ENCODE results near the gene NOTO. TPM values are rescaled to one million over a fixed set of nuclear protein-coding genes. Genes with fewer than 3 reads are reported as not detected.

The NOTO gene
- total RNA-seq, 4 donors from 2014 or later = not detected

DNA sequence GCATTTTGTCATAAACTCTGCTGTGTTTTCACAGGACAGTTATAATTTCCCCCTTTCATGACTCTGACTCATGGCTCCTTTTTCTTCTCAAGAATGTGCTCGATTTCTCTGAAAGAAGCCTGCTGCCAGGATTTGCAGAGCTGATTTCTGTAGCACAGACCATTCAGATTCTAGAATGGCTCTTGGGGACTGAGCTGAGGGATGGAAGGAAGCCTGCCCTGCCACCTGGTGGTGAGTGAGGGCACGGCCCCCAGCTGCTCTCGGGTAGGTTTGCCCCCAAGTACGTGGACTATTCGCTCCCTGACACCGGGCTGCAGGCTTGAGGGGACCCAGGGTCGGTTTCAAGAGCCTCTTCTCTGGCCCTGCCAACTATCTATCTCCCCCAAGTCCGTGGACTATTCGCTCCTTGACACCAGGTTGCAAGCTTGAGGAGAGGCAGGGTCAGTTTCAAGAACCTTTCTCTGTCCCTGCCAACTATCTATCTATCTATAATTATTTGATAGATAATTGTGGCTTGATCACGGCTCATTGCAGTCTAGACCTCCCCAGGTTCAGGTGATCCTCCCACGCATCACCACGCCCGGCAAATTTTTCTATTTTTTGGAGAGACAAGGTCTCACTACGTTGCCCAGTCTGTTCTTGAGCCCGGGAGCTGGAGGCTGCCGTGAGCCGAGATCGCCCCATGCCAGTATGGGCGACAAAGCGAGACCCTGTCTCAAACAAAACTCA lies 10.2 kb downstream of the NOTO start:
- intact Hi-C loops (cut with DNase I; ENCODE audit: low total_unique reads) (loop anchor here (1.0 to 5.0 kb wide), 2 partner anchors 35 to 100 kb away; partner anchors contain the start of gene RAB11FIP5), in situ Hi-C loops (cut with MboI; ENCODE audit: low sequenced_read_pairs in 4 of 4) (no loop called here)
- peak; percentile 32 to 56 for DNase-seq
- peak; percentile 38 to 48 for ATAC-seq
- no peaks in the 10 kb centered on the region for H3K27me3 ChIP-seq
- H3K4me1 ChIP-seq = peaks cover 9 to 12% of the 10 kb centered on the region in 2 donors
- H3K27ac ChIP-seq = peak overlapping the region in 1 of 4 donors; percentile 58
- no peak overlapping the region for H3K4me3 ChIP-seq
- TF ChIP-seq POLR2A (IDR thresholded peaks at IDR 0.05) = no peak
- TF ChIP-seq, protein P1, sequence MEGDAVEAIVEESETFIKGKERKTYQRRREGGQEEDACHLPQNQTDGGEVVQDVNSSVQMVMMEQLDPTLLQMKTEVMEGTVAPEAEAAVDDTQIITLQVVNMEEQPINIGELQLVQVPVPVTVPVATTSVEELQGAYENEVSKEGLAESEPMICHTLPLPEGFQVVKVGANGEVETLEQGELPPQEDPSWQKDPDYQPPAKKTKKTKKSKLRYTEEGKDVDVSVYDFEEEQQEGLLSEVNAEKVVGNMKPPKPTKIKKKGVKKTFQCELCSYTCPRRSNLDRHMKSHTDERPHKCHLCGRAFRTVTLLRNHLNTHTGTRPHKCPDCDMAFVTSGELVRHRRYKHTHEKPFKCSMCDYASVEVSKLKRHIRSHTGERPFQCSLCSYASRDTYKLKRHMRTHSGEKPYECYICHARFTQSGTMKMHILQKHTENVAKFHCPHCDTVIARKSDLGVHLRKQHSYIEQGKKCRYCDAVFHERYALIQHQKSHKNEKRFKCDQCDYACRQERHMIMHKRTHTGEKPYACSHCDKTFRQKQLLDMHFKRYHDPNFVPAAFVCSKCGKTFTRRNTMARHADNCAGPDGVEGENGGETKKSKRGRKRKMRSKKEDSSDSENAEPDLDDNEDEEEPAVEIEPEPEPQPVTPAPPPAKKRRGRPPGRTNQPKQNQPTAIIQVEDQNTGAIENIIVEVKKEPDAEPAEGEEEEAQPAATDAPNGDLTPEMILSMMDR (IDR thresholded peaks at IDR 0.05 in 4 of 5, conservative IDR thresholded peaks at IDR 0.05 in 1 of 5) = peak; percentile 57 to 88 (median 78)
- H3K9me3 ChIP-seq = no peaks in the 10 kb centered on the region
- H3K36me3 ChIP-seq = no peaks in the 10 kb centered on the region

DNA sequence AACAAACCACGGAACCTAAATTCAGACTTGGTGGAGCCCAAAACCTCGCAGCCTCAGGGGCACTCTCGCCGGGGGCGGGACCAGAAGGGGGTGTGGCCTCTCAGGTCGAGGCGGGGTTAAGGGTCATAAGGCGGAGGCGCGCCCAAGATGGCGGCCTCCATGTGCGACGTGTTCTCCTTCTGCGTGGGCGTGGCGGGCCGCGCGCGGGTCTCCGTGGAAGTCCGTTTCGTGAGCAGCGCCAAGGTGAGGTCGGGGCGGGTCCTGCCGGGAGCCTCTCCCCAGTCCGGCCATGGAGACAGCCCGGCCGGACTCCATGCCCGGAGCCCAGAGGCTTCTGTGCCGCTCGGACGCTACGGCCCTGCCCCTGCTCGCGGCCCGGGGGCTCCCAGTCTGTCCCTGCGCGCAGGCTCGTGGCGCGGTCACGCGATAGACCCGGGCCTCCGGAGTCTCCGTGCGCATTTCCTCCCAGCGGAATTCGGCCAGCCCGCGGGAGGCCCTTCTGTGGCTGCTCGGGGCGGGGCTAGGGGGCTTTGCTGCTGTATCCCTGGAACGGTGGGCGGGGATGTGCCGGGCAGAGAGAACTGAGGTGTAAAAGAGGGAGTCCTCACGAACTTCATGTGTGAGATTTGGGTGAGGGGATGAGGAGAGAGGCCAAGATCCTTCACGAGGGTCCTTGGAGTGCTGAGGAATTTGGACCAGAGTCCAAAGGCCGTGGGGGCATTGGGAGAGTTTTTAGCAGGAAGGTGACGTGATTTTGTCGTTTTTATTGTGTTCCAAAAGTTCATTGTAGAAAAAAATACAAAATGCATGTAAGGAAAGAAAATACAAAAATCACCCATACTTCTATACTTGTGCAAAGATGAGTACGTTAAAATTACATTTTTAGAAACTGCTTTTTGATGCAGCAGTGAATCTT lies 12.0 kb downstream of the NOTO start, which contains the start of gene SMYD5:
SMYD5 (plus strand) TSS at position 126 of the 916 bp plus-strand sequence; CDS start at position 148, 22 bp downstream.
- in situ Hi-C loops (cut with MboI; ENCODE audit: low sequenced_read_pairs in 4 of 4) = no loop called here
- DNase-seq (peak; percentile 59 to 68), ATAC-seq (peak; percentile 79 to 81)
- Histone ChIP-seq H3K27ac (peak within 1 kb of the TSS; percentile 58 to 75 (median 70)), H3K4me3 (peak within 1 kb of the TSS; percentile 74 to 96 (median 84)), H3K27me3 (no peaks in the 10 kb centered on the region), H3K36me3 (no peaks in the 10 kb centered on the region), H3K9me3 (no peaks in the 10 kb centered on the region), H3K4me1 (peaks cover 12 to 23% of the 10 kb centered on the region in 2 donors)
- peak; percentile 33 to 34 for TF ChIP-seq POLR2A (IDR thresholded peaks at IDR 0.05)
- TF ChIP-seq, protein P1 (IDR thresholded peaks at IDR 0.05 in 4 of 5, conservative IDR thresholded peaks at IDR 0.05 in 1 of 5) = no peak
- intact Hi-C loops (cut with DNase I; ENCODE audit: low total_unique reads) = loop anchor here (1.0 to 5.0 kb wide), 2 partner anchors 20 to 102 kb away; partner anchors contain the start of genes CCT7 and RAB11FIP5

DNA sequence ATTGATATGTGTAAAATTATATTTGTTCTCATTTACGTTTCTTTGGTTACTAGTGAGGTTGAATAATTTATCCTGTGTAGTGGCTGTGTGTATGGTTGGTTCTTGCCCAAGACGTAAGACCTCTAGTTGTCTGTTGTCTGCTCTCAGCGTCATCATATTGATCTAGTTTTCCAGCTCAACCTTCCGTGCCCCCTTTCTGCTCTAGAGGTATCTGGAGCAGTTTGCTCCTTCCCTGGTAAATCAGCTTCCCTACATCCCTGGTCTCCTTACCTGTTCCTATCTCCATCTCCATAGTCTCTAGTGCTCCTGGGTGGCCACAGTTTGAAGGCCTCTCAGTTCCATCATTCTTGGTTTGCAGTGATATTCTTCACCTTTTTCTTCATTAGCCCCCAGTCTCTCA lies 12.9 kb downstream of the NOTO start:
- no peaks in the 10 kb centered on the region for H3K36me3 ChIP-seq
- ATAC-seq (no peak), DNase-seq (no peak)
- no peaks in the 10 kb centered on the region for H3K9me3 ChIP-seq
- intact Hi-C loops (cut with DNase I; ENCODE audit: low total_unique reads) (no loop called here), in situ Hi-C loops (cut with MboI; ENCODE audit: low sequenced_read_pairs in 4 of 4) (no loop called here)
- H3K27ac ChIP-seq = peak overlapping the region in 1 of 4 donors; percentile 70
- peak overlapping the region in 2 of 4 donors; percentile 88 to 96 for H3K4me3 ChIP-seq
- H3K27me3 ChIP-seq = no peaks in the 10 kb centered on the region
- TF ChIP-seq POLR2A (IDR thresholded peaks at IDR 0.05) = no peak
- TF ChIP-seq, protein P1 (IDR thresholded peaks at IDR 0.05 in 4 of 5, conservative IDR thresholded peaks at IDR 0.05 in 1 of 5) = no peak
- H3K4me1 ChIP-seq = peaks cover 12 to 23% of the 10 kb centered on the region in 2 donors

DNA sequence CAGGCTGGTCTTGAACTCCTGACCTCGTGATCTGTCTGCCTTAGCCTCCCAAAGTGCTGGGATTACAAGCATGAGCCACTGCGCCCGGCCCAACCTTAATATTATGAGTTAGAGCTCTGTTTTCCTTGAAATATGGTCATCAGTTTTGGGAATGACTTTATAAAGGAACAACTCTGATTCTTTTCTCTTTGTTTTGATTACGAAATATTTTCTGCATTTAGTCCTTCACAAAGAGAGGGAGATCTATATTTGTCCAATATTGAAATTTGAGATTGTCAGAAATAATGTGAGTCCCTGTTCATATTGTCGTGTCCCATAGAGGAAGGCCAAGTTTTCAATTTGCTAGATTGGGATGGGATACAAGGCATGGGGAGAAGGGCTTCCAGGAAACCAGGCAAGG lies 14.8 kb downstream of the NOTO start:
- no peak for TF ChIP-seq POLR2A (IDR thresholded peaks at IDR 0.05)
- TF ChIP-seq, protein P1 (IDR thresholded peaks at IDR 0.05 in 4 of 5, conservative IDR thresholded peaks at IDR 0.05 in 1 of 5) = no peak
- no peak overlapping the region for H3K4me3 ChIP-seq
- H3K9me3 ChIP-seq = no peaks in the 10 kb centered on the region
- H3K27me3 ChIP-seq = no peaks in the 10 kb centered on the region
- in situ Hi-C loops (cut with MboI; ENCODE audit: low sequenced_read_pairs in 4 of 4) (no loop called here), intact Hi-C loops (cut with DNase I; ENCODE audit: low total_unique reads) (no loop called here)
- H3K36me3 ChIP-seq = peaks cover 0 to 12% of the 10 kb centered on the region in 2 donors
- H3K4me1 ChIP-seq = peaks cover 12 to 23% of the 10 kb centered on the region in 2 donors
- DNase-seq = no peak
- no peak for ATAC-seq
- H3K27ac ChIP-seq = peak overlapping the region in 3 of 4 donors; percentile 35 to 68 (median 61)
